SU-DHL-6 (cell line): ENCODE data around the gene MAPT.

Experiments used
- EZH2phosphoT487 ChIP-seq: fragments of 200-600 bp; sonication (generic), shearing (Covaris generic); conservative IDR thresholded peaks from 2 replicates; pipeline ENCODE4 v1.6.1; 2018; ENCODE audit warnings: mild to moderate bottlenecking, antibody characterized with exemption, low read length, moderate library complexity, mixed read lengths
- TF ChIP-seq, protein P1 (sequence below): fragments of 200-600 bp; sonication (generic); IDR thresholded peaks from one replicate; pipeline ENCODE4 v1.5.1; 2017; ENCODE audit warnings: antibody characterized with exemption, mild to moderate bottlenecking, low read length, moderate library complexity; ENCODE audit not compliant: insufficient read depth, poor library complexity, severe bottlenecking

DNA sequence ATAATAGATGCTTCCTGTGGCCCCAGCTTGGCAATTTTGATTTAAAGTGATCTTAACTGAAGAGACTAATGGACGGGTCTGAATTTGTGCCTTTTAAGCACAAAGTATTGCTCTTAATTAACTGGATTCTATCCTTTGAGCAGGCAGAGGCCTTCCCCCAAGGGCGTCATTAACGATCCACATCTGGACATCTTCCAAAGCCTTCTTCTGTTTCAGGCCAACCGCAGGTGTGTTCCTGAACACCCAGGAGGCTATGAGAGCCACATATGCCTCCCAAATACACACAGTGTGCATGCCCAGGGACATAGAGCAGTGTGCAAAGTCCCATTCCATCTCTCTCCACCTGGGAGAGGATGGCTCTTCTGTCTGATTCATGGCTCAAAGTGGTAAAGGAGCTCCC lies 42.3 kb downstream of the MAPT start:
- TF ChIP-seq, protein P1, sequence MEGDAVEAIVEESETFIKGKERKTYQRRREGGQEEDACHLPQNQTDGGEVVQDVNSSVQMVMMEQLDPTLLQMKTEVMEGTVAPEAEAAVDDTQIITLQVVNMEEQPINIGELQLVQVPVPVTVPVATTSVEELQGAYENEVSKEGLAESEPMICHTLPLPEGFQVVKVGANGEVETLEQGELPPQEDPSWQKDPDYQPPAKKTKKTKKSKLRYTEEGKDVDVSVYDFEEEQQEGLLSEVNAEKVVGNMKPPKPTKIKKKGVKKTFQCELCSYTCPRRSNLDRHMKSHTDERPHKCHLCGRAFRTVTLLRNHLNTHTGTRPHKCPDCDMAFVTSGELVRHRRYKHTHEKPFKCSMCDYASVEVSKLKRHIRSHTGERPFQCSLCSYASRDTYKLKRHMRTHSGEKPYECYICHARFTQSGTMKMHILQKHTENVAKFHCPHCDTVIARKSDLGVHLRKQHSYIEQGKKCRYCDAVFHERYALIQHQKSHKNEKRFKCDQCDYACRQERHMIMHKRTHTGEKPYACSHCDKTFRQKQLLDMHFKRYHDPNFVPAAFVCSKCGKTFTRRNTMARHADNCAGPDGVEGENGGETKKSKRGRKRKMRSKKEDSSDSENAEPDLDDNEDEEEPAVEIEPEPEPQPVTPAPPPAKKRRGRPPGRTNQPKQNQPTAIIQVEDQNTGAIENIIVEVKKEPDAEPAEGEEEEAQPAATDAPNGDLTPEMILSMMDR: no peak
- TF ChIP-seq EZH2phosphoT487: no peak
